ENCODE data around the gene DET1.

DNA sequence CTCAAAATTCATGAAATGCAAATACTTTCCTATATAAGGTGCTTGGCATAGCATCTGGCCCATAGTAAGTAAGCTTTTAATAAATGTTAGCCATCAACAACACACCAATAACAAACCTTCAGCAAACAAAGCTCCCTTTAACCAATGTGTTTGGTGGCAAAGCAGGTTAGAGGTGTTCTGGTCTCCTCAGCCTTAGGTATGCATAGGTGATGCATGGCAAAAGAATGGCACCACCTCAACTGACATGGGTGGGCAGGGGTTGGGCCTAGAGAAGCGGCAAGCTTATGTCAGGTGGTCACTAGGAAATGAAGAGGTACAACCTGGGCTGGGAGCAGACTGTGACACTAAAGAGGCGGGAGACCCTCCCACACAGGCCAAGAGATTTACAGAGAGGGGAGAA, 40.8 kb downstream of the DET1 start:
- TF ChIP-seq, protein P1, sequence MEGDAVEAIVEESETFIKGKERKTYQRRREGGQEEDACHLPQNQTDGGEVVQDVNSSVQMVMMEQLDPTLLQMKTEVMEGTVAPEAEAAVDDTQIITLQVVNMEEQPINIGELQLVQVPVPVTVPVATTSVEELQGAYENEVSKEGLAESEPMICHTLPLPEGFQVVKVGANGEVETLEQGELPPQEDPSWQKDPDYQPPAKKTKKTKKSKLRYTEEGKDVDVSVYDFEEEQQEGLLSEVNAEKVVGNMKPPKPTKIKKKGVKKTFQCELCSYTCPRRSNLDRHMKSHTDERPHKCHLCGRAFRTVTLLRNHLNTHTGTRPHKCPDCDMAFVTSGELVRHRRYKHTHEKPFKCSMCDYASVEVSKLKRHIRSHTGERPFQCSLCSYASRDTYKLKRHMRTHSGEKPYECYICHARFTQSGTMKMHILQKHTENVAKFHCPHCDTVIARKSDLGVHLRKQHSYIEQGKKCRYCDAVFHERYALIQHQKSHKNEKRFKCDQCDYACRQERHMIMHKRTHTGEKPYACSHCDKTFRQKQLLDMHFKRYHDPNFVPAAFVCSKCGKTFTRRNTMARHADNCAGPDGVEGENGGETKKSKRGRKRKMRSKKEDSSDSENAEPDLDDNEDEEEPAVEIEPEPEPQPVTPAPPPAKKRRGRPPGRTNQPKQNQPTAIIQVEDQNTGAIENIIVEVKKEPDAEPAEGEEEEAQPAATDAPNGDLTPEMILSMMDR (conservative IDR thresholded peaks at IDR 0.05; ENCODE audit: low read length), result no peak
- TF ChIP-seq EZH2phosphoT487 (IDR thresholded peaks at IDR 0.05; ENCODE audit: borderline replicate concordance), result no peak
